PC-3 (cell line): Measurements from ENCODE around the gene IBSP. TPM values are rescaled to one million over a fixed set of nuclear protein-coding genes. Genes with fewer than 3 reads are reported as not detected.

Experiments
- ATAC-seq: fragments of 200-7000 bp; cut with Tn5 transposase; 2 replicates; pipeline ENCODE4 v1.9.1; 2020; ENCODE audit warnings: mild to moderate bottlenecking, moderate library complexity
- BruUV-seq: library from RNA; stranded (reverse); fragments of 400-500 nt; replicated peaks from 2 replicates; lab custom pipeline; 2021; lab: Mats Ljungman, UMichigan
- CTCF ChIA-PET: fragments of 300-600 bp; sonication (Branson Sonifier 250); formaldehyde crosslinking; loops from one replicate; lab custom pipeline; 2022; ENCODE audit warnings: antibody characterized with exemption; lab: Charles Lee
- POLR2A ChIA-PET: fragments of 300-600 bp; sonication (Branson Sonifier 250); formaldehyde crosslinking; loops from one replicate; lab custom pipeline; 2022; ENCODE audit warnings: antibody characterized with exemption; ENCODE audit not compliant: unreplicated experiment; lab: Charles Lee
- DNase-seq: peaks from one replicate; pipeline ENCODE4 v3.0.0-alpha.2; 2015
- H2AFZ ChIP-seq: fragments of 300-600 bp; sonication (generic); 2 replicates; pipeline ENCODE4 v1.6.0; 2016; ENCODE audit warnings: antibody characterized with exemption, low read length
- H3F3A ChIP-seq: fragments of 300-600 bp; sonication (generic); one replicate; pipeline ENCODE4 v1.6.0; 2017; ENCODE audit warnings: antibody characterized with exemption, low read length, control low read depth, mild to moderate bottlenecking; ENCODE audit not compliant: unreplicated experiment
- H3K27ac ChIP-seq: fragments of 300-600 bp; sonication (generic); 2 replicates; pipeline ENCODE4 v1.5.1; 2016; ENCODE audit warnings: mild to moderate bottlenecking, low read length
- H3K27me3 ChIP-seq: fragments of 300-600 bp; sonication (generic); 2 replicates; pipeline ENCODE4 v1.6.1; 2016; ENCODE audit warnings: low read length, mixed read lengths
- H3K36me3 ChIP-seq: fragments of 300-600 bp; sonication (generic); 2 replicates; pipeline ENCODE4 v1.6.1; 2016; ENCODE audit warnings: low read depth, mixed run types, low read length, mixed read lengths
- H3K4me1 ChIP-seq: fragments of 300-600 bp; sonication (generic); 2 replicates; pipeline ENCODE4 v1.5.1; 2016; ENCODE audit warnings: low read length; ENCODE audit not compliant: insufficient read depth
- H3K4me2 ChIP-seq: fragments of 300-600 bp; sonication (generic); 2 replicates; pipeline ENCODE4 v1.6.0; 2016; ENCODE audit warnings: low read length
- H3K4me3 ChIP-seq: fragments of 300-600 bp; sonication (generic); 2 replicates; pipeline ENCODE4 v1.5.1; 2016; ENCODE audit warnings: mild to moderate bottlenecking, low read length, mixed read lengths
- H3K79me2 ChIP-seq: fragments of 300-600 bp; sonication (generic); 2 replicates; pipeline ENCODE4 v1.6.1; 2017; ENCODE audit warnings: low read length, mixed read lengths
- H3K9ac ChIP-seq: fragments of 300-600 bp; sonication (generic); 2 replicates; pipeline ENCODE4 v1.6.0; 2016; ENCODE audit warnings: mild to moderate bottlenecking, low read length
- H3K9me2 ChIP-seq: fragments of 300-600 bp; sonication (generic); replicated peaks from 2 replicates; pipeline ENCODE4 v1.6.1; 2016; ENCODE audit warnings: mixed run types, low read length, mixed read lengths
- H3K9me3 ChIP-seq: fragments of 300-600 bp; sonication (generic); 2 replicates; pipeline ENCODE4 v1.6.1; 2016; ENCODE audit warnings: low read length, mixed read lengths
- H4K20me1 ChIP-seq: fragments of 300-600 bp; sonication (generic); 2 replicates; pipeline ENCODE4 v1.6.1; 2016; ENCODE audit warnings: low read length, mixed read lengths
- CTCF ChIP-seq: fragments of 300-600 bp; sonication (generic); conservative IDR thresholded peaks from 2 replicates; pipeline ENCODE4 v1.5.1; 2017; ENCODE audit warnings: antibody characterized with exemption, low read depth, mild to moderate bottlenecking, low read length
- EZH2 ChIP-seq: fragments of 300-600 bp; sonication (generic); IDR thresholded peaks from one replicate; pipeline ENCODE4 v1.6.1; 2017; ENCODE audit warnings: antibody characterized with exemption, mild to moderate bottlenecking, low read length; ENCODE audit not compliant: unreplicated experiment
- EZH2phosphoT487 ChIP-seq: fragments of 300-600 bp; sonication (generic); IDR thresholded peaks from 2 replicates; pipeline ENCODE4 v1.6.1; 2018; ENCODE audit warnings: mild to moderate bottlenecking, antibody characterized with exemption, low read length, borderline replicate concordance
- intact Hi-C: fragments of 100-400 bp; cut with micrococcal nuclease; formaldehyde crosslinking; loops from 2 replicates; pipeline ENCODE4 v1.9.0; 2023
- total RNA-seq: library from RNA; depleted of rRNA; stranded (reverse); fragments of >200 nt; gene quantifications from 2 replicates; pipeline ENCODE4 v1.2.3, GENCODE V29; 2014

IBSP gene
- total RNA-seq, 1 experiment from 2014 or later: not detected

- H3K27me3 ChIP-seq: no peaks in the 10 kb centered on the region; the same call in 1 of the 2 replicates
- no peak for TF ChIP-seq EZH2
- TF ChIP-seq EZH2phosphoT487: no peak
- TF ChIP-seq CTCF: no peak
- ChIA-PET POLR2A (no interaction called here), CTCF (no interaction called here)
- ATAC-seq (no peak), DNase-seq (no peak)
- H3F3A ChIP-seq: no peaks in the 10 kb centered on the region
- H3K9me2 ChIP-seq: no peaks in the 10 kb centered on the region
- no peaks in the 10 kb centered on the region for H4K20me1 ChIP-seq
- H3K27ac ChIP-seq: no peak overlapping the region
- H3K79me2 ChIP-seq: no peaks in the 10 kb centered on the region
- H3K4me2 ChIP-seq: no peak overlapping the region
- BruUV-seq: no TSS peak
- H3K4me1 ChIP-seq: no peaks in the 10 kb centered on the region
- no peaks in the 10 kb centered on the region for H3K36me3 ChIP-seq
- intact Hi-C loops: no loop called here
- H2AFZ ChIP-seq: no peak overlapping the region
- H3K4me3 ChIP-seq: no peak overlapping the region
- H3K9me3 ChIP-seq: no peaks in the 10 kb centered on the region
- H3K9ac ChIP-seq: no peak overlapping the region
Observed at GRCh38 chr4:87783781-87784180, 15.6 kb upstream of the IBSP start.

- H3K4me1 ChIP-seq: no peaks in the 10 kb centered on the region
- no peaks in the 10 kb centered on the region; the same call in 1 of the 2 replicates for H3K27me3 ChIP-seq
- no peak overlapping the region for H3K4me3 ChIP-seq
- no peaks in the 10 kb centered on the region for H3K36me3 ChIP-seq
- H3K9ac ChIP-seq: no peak overlapping the region
- H3K79me2 ChIP-seq: no peaks in the 10 kb centered on the region
- DNase-seq: no peak
- H3K9me3 ChIP-seq: no peaks in the 10 kb centered on the region
- H4K20me1 ChIP-seq: no peaks in the 10 kb centered on the region
- no peak overlapping the region for H3K4me2 ChIP-seq
- CTCF ChIA-PET: no interaction called here
- no peak overlapping the region for H2AFZ ChIP-seq
- TF ChIP-seq CTCF (no peak), EZH2phosphoT487 (no peak)
- ATAC-seq: no peak
- intact Hi-C loops: no loop called here
- POLR2A ChIA-PET: no interaction called here
- H3K9me2 ChIP-seq: no peaks in the 10 kb centered on the region
- H3F3A ChIP-seq: no peaks in the 10 kb centered on the region
- no peak overlapping the region for H3K27ac ChIP-seq
- no TSS peak for BruUV-seq
Observed at GRCh38 chr4:87785731-87786509, 13.4 kb upstream of the IBSP start.

- no peaks in the 10 kb centered on the region for H3K36me3 ChIP-seq
- peaks cover 6% of the 10 kb centered on the region for H3F3A ChIP-seq
- no peak overlapping the region for H3K4me2 ChIP-seq
- intact Hi-C loops: no loop called here
- H3K27ac ChIP-seq: no peak overlapping the region
- BruUV-seq: no TSS peak
- no peaks in the 10 kb centered on the region for H3K9me3 ChIP-seq
- TF ChIP-seq CTCF (no peak), EZH2phosphoT487 (no peak), EZH2 (no peak)
- no peak overlapping the region for H3K4me3 ChIP-seq
- DNase-seq: no peak
- peaks cover 10% of the 10 kb centered on the region for H3K4me1 ChIP-seq
- no peaks in the 10 kb centered on the region for H4K20me1 ChIP-seq
- H3K9ac ChIP-seq: no peak overlapping the region
- ChIA-PET POLR2A (no interaction called here), CTCF (interaction anchor here (0.6 kb wide), 1 partner anchor 882 kb away, joined by 3 read pairs; no protein-coding TSS in a partner anchor)
- H2AFZ ChIP-seq: no peak overlapping the region
- no peaks in the 10 kb centered on the region for H3K27me3 ChIP-seq
- H3K9me2 ChIP-seq: no peaks in the 10 kb centered on the region
- no peaks in the 10 kb centered on the region for H3K79me2 ChIP-seq
- ATAC-seq: no peak
Observed at GRCh38 chr4:87802858-87803257, 3.5 kb downstream of the IBSP start.
